KOPT-K1 (cell line): ENCODE measurements around the gene SPEG.

Experiments used
- H3K27ac ChIP-seq: fragments of 200-600 bp; sonication (generic); 2 replicates; pipeline ENCODE4 v1.5.1; 2016; ENCODE audit warnings: antibody characterized with exemption, mild to moderate bottlenecking, low read depth, low read length; ENCODE audit not compliant: poor library complexity, severe bottlenecking
- H3K36me3 ChIP-seq: fragments of 200-600 bp; sonication (generic); 2 replicates; pipeline ENCODE4 v1.5.1; 2017; ENCODE audit warnings: antibody characterized with exemption, mild to moderate bottlenecking, low read length, moderate library complexity; ENCODE audit not compliant: insufficient read depth
- H3K9me3 ChIP-seq: fragments of 200-600 bp; sonication (generic); 2 replicates; pipeline ENCODE4 v1.5.1; 2017; ENCODE audit warnings: antibody characterized with exemption, low read length, mild to moderate bottlenecking; ENCODE audit not compliant: insufficient read depth, poor library complexity, severe bottlenecking

Gene SPEG

DNA sequence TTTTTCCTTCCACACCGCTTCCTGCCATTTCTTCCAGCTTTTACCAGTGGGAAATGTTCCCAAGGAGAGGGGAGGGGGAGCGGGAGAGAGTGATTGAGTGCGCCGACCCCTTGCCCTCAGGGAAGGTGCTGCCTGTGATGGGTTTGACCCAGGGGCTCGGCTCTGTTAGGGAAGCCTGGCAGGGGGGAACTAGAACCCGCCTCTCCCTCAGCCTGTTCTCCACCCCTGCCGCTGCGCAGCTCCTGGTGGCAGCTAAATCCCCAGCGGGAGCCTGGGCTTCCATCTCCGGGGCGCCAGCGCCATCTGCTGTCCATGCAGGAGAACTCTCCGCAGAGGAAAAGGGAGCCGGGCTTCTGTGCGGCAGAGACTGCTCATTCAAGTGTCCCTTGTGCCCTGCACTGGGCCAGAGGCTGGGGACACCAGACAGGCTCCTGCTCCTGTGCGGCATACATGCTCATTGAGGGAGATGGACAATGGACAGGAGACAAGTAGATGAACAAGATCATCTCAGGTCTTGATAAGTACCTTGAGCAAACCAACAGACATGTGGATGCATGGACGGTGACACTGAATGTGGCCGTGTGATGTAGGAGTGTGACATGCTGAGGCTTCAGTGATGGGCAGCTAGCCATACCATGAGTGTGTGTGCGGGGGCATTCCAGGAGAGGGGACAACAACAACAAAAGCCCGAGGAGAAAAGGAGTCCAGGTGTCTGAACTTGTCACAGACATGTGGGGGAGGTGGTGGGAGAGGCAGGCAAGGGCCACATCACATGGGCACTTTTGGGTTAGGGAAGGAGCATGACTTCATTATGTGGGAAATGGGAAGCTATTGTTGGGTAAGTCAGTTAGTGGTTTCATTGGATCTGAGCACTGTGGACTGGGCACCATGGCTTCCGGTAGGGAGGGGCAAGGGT is 95.7 kb downstream of the SPEG start:
- H3K27ac ChIP-seq, result no peak overlapping the region
- H3K36me3 ChIP-seq, result no peaks in the 10 kb centered on the region
- no peaks in the 10 kb centered on the region for H3K9me3 ChIP-seq

DNA sequence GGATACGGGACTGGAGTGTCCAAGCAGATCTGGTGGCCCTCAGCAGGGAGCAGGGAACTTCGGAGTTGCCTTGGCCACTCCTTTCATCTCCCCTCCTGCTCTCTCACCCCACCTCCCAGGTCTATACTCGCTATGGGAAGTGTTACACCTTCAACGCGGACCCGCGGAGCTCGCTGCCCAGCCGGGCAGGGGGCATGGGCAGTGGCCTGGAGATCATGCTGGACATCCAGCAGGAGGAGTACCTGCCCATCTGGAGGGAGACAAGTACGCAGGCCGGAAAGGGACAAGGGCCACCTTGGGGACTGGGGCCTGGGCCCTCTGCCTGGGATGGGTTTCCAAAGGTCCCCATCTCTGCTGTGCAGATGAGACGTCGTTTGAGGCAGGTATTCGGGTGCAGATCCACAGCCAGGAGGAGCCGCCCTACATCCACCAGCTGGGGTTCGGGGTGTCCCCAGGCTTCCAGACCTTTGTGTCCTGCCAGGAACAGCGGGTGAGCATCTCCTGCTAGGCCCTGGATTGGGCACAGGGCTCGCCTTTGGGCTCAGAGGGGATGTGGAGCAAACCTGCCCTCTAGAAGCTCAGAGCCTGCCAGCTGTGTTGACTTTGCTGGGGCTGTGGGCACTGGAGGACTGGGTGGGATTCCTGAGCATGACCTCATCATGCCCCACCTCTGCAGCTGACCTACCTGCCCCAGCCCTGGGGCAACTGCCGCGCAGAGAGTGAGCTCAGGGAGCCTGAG is 97.2 kb downstream of the SPEG start:
- Histone ChIP-seq H3K9me3 (no peaks in the 10 kb centered on the region), H3K36me3 (no peaks in the 10 kb centered on the region)

DNA sequence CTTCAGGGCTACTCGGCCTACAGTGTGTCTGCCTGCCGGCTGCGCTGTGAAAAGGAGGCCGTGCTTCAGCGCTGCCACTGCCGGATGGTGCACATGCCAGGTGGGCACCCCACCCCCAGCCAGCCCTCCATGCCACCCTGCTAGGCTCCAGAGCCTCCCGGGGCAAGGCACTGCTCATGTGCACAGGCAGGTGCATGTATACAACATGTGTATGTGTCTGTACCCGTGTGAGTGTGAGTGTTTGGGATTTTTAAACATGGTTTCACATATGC is 97.7 kb downstream of the SPEG start:
- Histone ChIP-seq H3K36me3 (no peaks in the 10 kb centered on the region), H3K9me3 (no peaks in the 10 kb centered on the region), H3K27ac (no peak overlapping the region)

More for the DNA sequence above, 97.2 kb downstream of the SPEG start:
- no peak overlapping the region for H3K27ac ChIP-seq

DNA sequence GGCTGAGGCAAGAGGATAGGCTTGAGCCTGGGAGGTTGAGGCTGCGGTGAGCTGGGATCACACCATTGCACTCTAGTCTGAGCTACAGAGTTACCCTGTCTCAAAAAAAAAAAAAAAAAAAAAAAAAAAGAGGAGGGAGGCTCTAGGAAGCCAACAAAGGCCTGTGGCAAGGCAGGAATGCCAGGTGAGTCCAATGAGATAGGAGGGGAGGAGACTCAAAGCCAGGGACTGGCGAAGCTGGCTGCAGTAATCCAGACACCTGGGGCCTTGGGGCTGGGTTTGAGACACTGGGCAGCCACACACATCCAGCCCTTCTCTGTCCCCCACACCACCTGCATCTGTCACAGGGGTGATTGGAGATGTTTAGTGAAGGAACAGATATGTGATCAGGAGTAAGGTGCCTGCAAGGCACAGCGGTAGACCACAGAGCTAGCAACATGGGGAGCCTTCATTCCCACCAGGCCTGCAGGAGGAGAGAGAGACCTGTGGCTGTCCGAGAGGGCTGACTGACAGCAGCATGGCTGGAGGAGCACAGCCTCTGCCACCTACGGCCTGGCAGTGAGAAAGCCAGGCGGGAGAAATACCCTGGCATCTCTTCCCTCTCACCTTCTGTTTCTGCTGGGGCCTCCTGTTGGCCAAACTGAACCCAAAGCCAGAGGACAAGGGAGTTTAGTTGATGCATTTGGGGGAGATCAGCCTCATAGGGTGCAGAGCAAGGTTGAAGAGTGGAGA is 99.5 kb downstream of the SPEG start:
- Histone ChIP-seq H3K27ac (no peak overlapping the region), H3K36me3 (no peaks in the 10 kb centered on the region), H3K9me3 (no peaks in the 10 kb centered on the region)

DNA sequence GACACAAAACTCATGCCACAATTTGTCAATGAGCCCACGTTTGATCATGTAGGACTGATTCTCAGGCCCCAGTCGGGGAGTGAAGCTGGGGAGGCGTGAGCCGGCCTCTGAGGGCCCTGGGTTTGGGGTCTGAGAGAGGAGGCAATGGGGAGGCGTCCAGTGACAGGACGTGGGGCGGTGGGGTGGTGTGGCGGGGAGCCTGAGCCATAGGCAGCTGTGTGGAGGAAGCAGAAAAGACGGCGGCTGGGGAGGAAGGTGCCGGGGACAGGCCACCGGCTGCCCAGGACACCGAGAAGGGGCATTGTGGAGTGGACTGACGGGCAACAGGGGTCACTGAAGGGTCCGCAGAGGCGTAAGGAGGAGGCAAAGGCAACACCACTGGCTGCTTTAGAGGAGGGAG is 101.8 kb downstream of the SPEG start:
- no peaks in the 10 kb centered on the region for H3K36me3 ChIP-seq
- H3K27ac ChIP-seq, result no peak overlapping the region
- H3K9me3 ChIP-seq, result no peaks in the 10 kb centered on the region

DNA sequence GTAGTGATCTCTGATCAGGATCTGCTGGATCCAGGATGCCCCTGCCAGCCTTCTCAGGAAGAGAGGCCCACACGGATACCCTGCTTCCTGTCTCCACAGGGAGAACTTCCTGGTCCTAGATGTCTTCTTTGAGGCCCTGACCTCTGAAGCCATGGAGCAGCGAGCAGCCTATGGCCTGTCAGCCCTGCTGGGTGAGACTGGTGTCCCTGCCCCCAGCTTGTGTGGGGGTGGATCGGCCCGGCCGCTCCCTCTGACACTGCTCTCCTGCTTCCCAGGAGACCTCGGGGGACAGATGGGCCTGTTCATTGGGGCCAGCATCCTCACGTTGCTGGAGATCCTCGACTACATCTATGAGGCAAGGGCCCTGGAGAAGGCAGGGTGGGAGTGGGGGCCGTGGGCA is 102.3 kb downstream of the SPEG start:
- no peaks in the 10 kb centered on the region for H3K36me3 ChIP-seq
- H3K9me3 ChIP-seq, result no peaks in the 10 kb centered on the region
- no peak overlapping the region for H3K27ac ChIP-seq

DNA sequence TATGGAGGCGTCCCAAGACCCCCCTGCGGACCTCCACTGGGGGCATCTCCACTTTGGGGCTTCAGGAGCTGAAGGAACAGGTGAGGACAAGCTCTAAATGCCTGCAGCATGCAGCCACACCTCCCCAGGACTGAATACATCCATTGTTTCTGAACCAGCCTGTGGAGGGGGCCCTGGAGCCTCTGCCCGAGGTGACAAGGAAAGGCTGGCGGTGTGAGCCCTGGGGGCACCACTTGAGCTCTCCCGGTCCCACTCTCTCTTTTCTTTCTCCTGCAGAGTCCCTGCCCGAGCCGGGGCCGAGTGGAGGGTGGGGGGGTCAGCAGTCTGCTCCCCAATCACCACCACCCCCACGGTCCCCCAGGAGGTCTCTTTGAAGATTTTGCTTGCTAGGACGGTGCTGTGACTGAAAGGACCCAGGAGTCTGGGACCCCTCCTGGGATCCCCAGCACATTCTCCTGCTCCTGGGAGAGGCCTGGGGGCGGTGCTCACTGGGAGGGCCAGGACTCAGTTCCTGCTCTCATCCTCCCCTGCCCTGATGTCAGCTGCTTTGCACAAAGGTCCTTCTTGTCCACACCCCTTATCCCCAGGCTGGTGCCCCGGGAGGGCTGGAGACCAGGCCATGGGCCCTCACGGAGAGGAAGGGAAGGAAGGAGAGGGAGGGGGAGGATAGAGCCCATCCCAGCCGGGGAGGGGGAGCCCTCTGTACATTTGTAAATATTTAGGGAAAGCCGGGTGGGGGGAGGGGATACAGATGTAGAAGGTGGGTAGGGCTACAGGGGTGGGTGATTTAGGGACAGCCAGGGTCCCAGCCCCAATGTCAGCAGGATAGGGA is 103.2 kb downstream of the SPEG start:
- no peaks in the 10 kb centered on the region for H3K36me3 ChIP-seq
- H3K27ac ChIP-seq, result no peak overlapping the region
- no peaks in the 10 kb centered on the region for H3K9me3 ChIP-seq

DNA sequence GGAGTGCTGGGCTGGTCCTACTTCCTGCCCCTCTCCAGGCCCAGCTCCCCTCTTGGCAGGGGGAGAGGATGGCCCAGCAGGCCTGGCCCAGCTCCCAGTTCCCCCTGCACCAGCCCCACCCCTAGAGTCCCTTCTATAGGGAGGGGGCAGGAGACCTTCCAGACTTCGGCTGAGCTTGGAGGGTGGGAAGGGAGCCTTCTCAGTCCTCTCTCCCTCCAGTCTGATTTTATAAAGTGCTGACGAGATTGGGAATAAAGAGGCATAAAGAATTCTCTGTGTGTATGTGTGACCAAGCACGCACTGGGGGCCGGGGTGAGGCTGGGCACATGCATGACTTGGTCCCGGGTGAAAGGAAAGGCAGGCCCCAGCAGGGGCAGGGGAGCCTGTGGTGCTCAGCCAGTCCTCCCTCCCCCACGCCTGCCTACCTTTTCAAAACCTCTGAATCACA is 103.9 kb downstream of the SPEG start:
- Histone ChIP-seq H3K9me3 (no peaks in the 10 kb centered on the region), H3K36me3 (no peaks in the 10 kb centered on the region), H3K27ac (no peak overlapping the region)

DNA sequence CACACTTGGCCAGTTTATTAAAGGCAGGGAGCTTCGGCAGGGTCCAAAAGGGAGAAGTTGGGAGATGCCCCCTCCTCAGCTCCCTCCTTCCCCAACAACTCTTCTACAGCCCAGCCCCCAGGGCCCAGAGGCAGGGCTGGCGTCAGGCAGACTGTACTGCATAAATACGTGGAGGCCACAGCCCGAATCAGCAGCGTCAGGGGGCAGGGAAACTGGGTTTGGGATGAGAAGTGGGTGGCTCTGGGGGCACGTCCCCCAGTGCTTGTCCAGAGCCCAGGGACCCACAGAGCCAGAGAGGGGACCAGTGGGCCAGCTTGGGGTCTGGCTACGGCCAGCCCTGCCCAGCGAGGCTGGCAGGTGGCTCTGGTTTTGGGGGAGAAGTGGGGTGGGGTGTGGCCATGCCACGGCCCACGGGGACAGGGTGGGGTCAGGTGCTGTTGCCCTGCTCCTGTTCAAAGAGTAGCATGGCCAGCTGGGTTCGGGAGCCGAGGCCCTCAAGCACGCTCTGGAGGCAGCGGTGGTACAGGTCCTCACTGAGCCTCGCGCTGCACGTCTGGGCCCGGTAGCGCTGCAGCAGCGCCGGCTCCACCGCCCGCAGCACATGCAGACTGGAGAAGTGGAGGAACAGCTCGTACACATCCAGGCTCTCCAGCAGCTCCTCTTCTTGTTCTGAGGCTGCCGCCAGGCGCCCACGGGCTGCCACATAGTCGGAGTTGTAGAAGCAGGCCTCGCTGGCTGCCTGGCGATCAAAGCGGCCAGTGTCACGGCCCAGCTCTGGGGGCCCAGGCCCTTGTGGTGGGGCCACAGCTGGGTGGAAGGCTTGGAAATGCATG is 104.5 kb downstream of the SPEG start:
- Histone ChIP-seq H3K9me3 (no peaks in the 10 kb centered on the region), H3K36me3 (no peaks in the 10 kb centered on the region), H3K27ac (no peak overlapping the region)

DNA sequence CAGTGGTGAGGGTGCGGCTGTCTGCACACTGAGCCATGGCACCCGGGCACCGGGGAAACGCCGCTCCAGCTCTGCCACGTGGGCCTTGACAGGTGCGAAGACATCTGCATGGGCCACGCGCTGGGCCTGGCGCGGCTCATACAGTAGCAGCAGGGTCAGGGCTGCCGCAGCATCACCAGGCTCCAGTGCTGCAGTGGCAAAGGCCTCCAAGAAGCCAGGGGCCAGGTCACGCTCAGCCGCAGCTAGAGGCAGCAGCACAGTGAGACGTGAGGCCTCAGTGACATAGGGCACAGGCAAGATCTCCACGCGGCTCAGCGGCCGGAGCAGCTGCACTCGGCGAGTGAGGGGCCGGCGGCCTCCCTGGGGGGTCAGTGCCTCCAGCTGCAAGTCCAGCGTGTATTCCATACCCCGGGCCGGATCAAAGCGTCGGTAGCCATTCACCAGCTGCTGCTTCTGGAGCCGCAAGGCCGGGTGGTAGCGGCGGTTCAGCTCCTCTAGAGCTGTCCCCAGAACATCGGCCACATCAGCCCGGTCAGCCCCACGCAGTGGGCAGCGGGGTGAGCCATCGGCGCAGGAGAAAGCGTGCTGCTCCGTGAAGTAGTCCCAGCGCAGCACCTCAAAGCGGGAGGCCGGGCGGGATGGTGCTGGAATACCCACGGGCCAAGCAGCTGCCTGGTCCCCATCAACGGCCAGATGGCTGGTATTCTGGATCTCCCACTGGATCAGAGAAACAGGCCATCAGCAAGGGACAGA is 105.5 kb downstream of the SPEG start:
- Histone ChIP-seq H3K27ac (no peak overlapping the region), H3K36me3 (no peaks in the 10 kb centered on the region), H3K9me3 (no peaks in the 10 kb centered on the region)

DNA sequence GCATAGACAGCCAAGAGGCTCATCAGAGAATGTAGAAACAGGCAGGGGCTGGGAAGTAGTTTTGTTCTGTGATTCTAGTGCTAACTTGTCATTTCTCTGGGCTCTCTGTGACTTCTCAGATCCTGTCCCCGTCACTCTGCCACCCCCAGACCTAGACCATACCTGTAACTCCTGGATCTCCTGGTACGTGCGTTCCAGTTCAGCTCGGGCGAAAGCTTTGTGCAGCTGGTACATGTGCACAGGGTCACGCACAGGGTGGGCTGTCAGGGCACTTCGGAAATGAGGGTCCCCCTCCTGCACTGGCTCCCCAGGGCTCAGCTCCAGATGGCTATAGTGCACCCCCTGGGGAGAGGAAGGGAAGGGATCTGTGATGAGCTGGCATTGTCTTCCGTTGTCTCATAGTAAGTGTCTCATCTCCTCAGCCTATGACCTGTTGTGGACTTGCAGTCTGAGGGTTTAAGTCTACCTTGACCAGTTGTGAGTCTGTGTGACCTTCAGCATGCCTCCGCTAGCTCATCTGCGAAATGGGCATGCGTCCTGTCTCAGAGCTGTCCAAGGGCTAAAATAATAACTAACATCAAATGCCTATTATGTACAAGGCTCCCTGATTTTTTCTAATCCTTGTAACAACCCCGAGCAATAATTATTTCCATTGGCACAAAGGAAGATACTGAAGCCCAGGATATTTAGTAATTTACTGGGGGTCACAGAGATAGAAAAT is 106.3 kb downstream of the SPEG start:
- Histone ChIP-seq H3K27ac (no peak overlapping the region), H3K36me3 (no peaks in the 10 kb centered on the region), H3K9me3 (no peaks in the 10 kb centered on the region)

DNA sequence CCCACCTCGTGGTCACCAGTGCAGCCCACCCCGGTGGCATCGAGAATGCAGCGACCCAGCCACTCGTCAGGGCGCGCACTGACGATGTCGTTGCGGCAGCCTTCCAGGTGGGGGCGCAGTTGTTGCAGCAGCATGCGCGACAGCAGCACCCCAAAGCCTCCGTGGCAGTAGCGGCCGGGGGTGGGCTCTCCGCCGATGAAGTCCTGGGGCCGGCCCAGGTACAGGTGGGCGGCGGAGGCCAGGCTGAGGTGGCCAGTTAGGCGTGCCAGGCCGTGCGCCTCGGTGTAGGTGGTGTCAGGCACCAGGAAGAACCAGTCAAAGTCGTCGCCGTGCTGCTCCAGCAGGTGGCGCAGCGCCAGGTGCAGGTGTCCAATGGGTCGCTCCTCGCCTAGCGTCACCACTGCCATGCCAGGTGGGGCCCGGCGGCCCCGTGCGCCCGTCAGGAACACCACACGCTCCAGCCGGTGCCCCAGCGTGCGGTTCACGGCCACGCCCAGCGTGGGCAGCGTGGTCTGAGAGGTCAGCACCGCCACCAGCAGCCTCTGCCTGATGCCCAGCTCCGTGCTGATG is 107.1 kb downstream of the SPEG start:
- Histone ChIP-seq H3K36me3 (no peaks in the 10 kb centered on the region), H3K27ac (no peak overlapping the region), H3K9me3 (no peaks in the 10 kb centered on the region)
